Uterus (tissue), 2 donors: Measurements from ENCODE around the gene DPCD.

ENCODE experiments used
- POLR2A ChIP-seq, 2 donors: fragments of 450-650 bp; IDR thresholded peaks; one replicate each; pipeline ENCODE4 v1.6.1; 2016; ENCODE audit warnings: antibody characterized with exemption in 2 of 2, mild to moderate bottlenecking in 1 of 2, moderate library complexity in 1 of 2
- TF ChIP-seq, protein P1 (sequence below), 4 experiments: fragments of 200-600 bp in 2 of 4; fragments of 450-650 bp in 2 of 4; sonication (generic) in 2 of 4; IDR thresholded peaks; one replicate each; pipeline ENCODE4 v1.5.1; 2016 to 2019; ENCODE audit warnings: antibody characterized with exemption in 4 of 4, mild to moderate bottlenecking in 2 of 4, moderate library complexity in 1 of 4

DNA sequence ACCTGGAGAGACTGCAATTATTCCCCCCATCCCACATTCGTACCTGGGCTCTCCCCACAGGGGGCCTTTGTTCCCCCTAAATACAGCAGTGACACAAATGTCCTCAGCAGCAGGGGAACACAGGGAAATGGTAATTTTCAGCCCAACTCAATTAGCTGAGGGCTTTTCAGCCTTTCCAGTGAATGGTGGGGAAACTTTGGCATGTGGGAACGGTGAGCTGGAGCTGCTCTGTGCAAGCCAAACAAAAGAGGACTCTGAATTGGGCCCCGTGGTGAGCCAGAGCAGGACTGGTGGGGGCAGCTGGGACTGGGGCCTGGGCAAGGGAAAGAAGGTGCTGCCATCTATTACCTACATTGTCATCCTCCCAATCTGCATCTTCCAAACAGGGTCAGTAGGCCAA is 55.9 kb downstream of the DPCD start:
- TF ChIP-seq, protein P1, sequence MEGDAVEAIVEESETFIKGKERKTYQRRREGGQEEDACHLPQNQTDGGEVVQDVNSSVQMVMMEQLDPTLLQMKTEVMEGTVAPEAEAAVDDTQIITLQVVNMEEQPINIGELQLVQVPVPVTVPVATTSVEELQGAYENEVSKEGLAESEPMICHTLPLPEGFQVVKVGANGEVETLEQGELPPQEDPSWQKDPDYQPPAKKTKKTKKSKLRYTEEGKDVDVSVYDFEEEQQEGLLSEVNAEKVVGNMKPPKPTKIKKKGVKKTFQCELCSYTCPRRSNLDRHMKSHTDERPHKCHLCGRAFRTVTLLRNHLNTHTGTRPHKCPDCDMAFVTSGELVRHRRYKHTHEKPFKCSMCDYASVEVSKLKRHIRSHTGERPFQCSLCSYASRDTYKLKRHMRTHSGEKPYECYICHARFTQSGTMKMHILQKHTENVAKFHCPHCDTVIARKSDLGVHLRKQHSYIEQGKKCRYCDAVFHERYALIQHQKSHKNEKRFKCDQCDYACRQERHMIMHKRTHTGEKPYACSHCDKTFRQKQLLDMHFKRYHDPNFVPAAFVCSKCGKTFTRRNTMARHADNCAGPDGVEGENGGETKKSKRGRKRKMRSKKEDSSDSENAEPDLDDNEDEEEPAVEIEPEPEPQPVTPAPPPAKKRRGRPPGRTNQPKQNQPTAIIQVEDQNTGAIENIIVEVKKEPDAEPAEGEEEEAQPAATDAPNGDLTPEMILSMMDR (IDR thresholded peaks at IDR 0.05) = no peak
- TF ChIP-seq POLR2A (IDR thresholded peaks at IDR 0.05) = no peak
